ENCODE data around the gene TEN1. TPM values are rescaled to one million over a fixed set of nuclear protein-coding genes. Genes with fewer than 3 reads are reported as not detected.

Gene TEN1
- total and polyA plus RNA-seq, 4 donors = 20.6 to 33.5 (median 29.0) TPM

DNA sequence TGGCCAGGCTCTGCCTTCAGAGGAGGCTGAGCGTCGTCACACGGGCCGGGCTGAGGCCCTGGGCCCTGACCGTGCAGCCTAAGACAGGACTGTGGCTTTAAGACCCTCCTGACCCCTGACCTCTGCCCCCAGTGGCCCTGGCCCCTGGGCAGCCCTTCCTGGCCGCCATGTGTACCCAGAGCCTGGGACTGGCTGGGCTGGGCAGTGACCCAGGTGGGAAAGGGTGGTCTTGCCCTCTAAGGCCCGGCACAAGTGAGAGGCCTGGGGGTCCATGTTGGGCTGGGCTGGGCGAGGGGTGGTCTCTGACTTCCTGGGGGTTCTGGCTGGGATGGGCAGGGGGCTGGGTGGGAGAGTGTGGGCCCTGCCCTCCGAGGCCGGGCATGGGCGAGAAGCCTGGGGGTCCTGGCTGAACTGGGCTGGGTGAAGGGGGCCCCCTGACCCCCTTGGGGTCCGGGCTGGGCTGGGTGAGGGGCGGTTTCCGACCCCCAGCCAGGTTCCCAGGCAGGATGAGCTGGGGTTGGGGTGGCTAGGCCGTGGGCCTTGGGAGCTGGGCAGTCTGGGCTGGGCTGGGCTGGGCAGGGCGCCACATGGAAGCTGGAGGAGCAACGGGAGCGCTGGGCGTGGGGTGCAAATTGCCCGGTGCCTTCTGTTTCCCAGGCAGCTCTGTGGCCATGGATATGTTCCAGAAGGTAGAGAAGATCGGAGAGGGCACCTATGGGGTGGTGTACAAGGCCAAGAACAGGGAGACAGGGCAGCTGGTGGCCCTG is 21.9 kb downstream of the TEN1 start, which contains the start of gene CDK3:
CDK3 (plus strand) TSS at position 101 of the 767 bp plus-strand sequence; CDS start at position 672, 571 bp downstream.
- no peak for DNase-seq
- H3K36me3 ChIP-seq (ENCODE audit: control insufficient read depth in 4 of 4, insufficient read depth in 4 of 4, low read length in 4 of 4) = peaks cover 0 to 20% (median 1%) of the 10 kb centered on the region in 4 donors
- no peak within 1 kb of the TSS for H3K27ac ChIP-seq (ENCODE audit: low read depth in 1 of 2, low read length in 1 of 2)
- no peaks in the 10 kb centered on the region for H3K9me3 ChIP-seq (ENCODE audit: control insufficient read depth in 4 of 4, insufficient read depth in 3 of 4, low read length in 3 of 4)
- H3K9ac ChIP-seq (ENCODE audit: insufficient read depth in 1 of 2, low read length in 2 of 2) = no peak within 1 kb of the TSS
- no peaks in the 10 kb centered on the region for H3K27me3 ChIP-seq (ENCODE audit: control insufficient read depth in 3 of 3, insufficient read depth in 3 of 3, low read length in 2 of 3)
- no peak for ATAC-seq (ENCODE audit: insufficient read depth, low FRiP score)
- no peak within 1 kb of the TSS for H3K4me3 ChIP-seq
- WGBS, 2 donors = 90 to 93% methylated on average over 20 to 21 of the region's 21 CpGs
- H3K4me1 ChIP-seq (ENCODE audit: control insufficient read depth in 5 of 5, insufficient read depth in 5 of 5, low read length in 5 of 5) = peaks cover 0 to 6% (median 3%) of the 10 kb centered on the region in 5 donors
- TF ChIP-seq, protein P1, sequence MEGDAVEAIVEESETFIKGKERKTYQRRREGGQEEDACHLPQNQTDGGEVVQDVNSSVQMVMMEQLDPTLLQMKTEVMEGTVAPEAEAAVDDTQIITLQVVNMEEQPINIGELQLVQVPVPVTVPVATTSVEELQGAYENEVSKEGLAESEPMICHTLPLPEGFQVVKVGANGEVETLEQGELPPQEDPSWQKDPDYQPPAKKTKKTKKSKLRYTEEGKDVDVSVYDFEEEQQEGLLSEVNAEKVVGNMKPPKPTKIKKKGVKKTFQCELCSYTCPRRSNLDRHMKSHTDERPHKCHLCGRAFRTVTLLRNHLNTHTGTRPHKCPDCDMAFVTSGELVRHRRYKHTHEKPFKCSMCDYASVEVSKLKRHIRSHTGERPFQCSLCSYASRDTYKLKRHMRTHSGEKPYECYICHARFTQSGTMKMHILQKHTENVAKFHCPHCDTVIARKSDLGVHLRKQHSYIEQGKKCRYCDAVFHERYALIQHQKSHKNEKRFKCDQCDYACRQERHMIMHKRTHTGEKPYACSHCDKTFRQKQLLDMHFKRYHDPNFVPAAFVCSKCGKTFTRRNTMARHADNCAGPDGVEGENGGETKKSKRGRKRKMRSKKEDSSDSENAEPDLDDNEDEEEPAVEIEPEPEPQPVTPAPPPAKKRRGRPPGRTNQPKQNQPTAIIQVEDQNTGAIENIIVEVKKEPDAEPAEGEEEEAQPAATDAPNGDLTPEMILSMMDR (IDR thresholded peaks at IDR 0.05; ENCODE audit: control extremely low read depth, extremely low read depth) = no peak

DNA sequence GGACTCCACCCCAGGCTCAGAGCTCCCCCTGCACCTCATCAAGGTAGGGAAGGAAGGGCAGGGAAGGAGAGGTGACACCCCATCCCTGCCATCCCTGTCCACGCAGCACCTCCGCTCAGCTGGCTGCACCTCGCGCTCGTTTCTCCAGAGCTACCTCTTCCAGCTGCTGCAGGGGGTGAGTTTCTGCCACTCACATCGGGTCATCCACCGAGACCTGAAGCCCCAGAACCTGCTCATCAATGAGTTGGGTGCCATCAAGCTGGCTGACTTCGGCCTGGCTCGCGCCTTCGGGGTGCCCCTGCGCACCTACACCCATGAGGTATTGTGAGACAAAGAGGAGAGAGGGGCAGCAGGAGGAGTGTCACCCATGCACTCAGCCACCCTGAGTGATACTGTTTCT is 23.1 kb downstream of the TEN1 start:
- 97 to 98% methylated on average over 12 of the region's 12 CpGs for WGBS, 2 donors
- peaks cover 0 to 20% (median 1%) of the 10 kb centered on the region in 4 donors for H3K36me3 ChIP-seq (ENCODE audit: control insufficient read depth in 4 of 4, insufficient read depth in 4 of 4, low read length in 4 of 4)

GRCh38 chr17:76003915-76004314 is 24.9 kb downstream of the TEN1 start:
- TF ChIP-seq, protein P1 (IDR thresholded peaks at IDR 0.05; ENCODE audit: control extremely low read depth, extremely low read depth) = no peak
- Histone ChIP-seq H3K4me3 (no peak overlapping the region), H3K4me1 (ENCODE audit: control insufficient read depth in 5 of 5, insufficient read depth in 5 of 5, low read length in 5 of 5) (peaks cover 0 to 3% (median 0%) of the 10 kb centered on the region in 5 donors), H3K36me3 (ENCODE audit: control insufficient read depth in 4 of 4, insufficient read depth in 4 of 4, low read length in 4 of 4) (peaks cover 0 to 20% (median 1%) of the 10 kb centered on the region in 4 donors), H3K9me3 (ENCODE audit: control insufficient read depth in 4 of 4, insufficient read depth in 3 of 4, low read length in 3 of 4) (no peaks in the 10 kb centered on the region), H3K9ac (ENCODE audit: insufficient read depth in 1 of 2, low read length in 2 of 2) (no peak overlapping the region), H3K27ac (ENCODE audit: low read depth in 1 of 2, low read length in 1 of 2) (no peak overlapping the region), H3K27me3 (ENCODE audit: control insufficient read depth in 3 of 3, insufficient read depth in 3 of 3, low read length in 2 of 3) (no peaks in the 10 kb centered on the region)
- whole genome bisulfite sequencing, 2 donors = 77 to 81% methylated on average over 6 of the region's 6 CpGs
- DNase-seq (no peak), ATAC-seq (ENCODE audit: insufficient read depth, low FRiP score) (no peak)

More for the DNA sequence above, 23.1 kb downstream of the TEN1 start:
- no peak overlapping the region for H3K4me3 ChIP-seq
- peaks cover 0 to 3% (median 0%) of the 10 kb centered on the region in 5 donors for H3K4me1 ChIP-seq (ENCODE audit: control insufficient read depth in 5 of 5, insufficient read depth in 5 of 5, low read length in 5 of 5)
- H3K27ac ChIP-seq (ENCODE audit: low read depth in 1 of 2, low read length in 1 of 2) = no peak overlapping the region
- no peak overlapping the region for H3K9ac ChIP-seq (ENCODE audit: insufficient read depth in 1 of 2, low read length in 2 of 2)
- TF ChIP-seq, protein P1 (IDR thresholded peaks at IDR 0.05; ENCODE audit: control extremely low read depth, extremely low read depth) = no peak
- H3K27me3 ChIP-seq (ENCODE audit: control insufficient read depth in 3 of 3, insufficient read depth in 3 of 3, low read length in 2 of 3) = no peaks in the 10 kb centered on the region
- ATAC-seq (ENCODE audit: insufficient read depth, low FRiP score) (no peak), DNase-seq (no peak)
- H3K9me3 ChIP-seq (ENCODE audit: control insufficient read depth in 4 of 4, insufficient read depth in 3 of 4, low read length in 3 of 4) = no peaks in the 10 kb centered on the region
